Mesenteric fat pad (tissue), 1 donor: ENCODE data around the gene KITLG. TPM values are rescaled to one million over a fixed set of nuclear protein-coding genes. Genes with fewer than 3 reads are reported as not detected.
"Not testable (repeated sequence)": the region's sequence is repeated elsewhere in the genome, so short reads cannot be mapped to it uniquely, and the experiment has no call there.

Experiments used
- DNase-seq: peaks from one replicate; pipeline ENCODE4 v3.0.0-alpha.2; 2020; ENCODE audit warnings: low spot score
- total RNA-seq: library from RNA; stranded (reverse); fragmentation: NEBNext Ultra II Directional; extraction: Animal tissue kit (Norgen Biotek cat#: 25700); gene quantifications from one replicate; pipeline ENCODE4 v1.2.1, GENCODE V29; 2021
- donor health status: DM: yes; HTN: yes; CAD: no.

KITLG gene
- total RNA-seq, 1 donor from 2014 or later, result 9.6 TPM

GRCh38 chr12:88577537-88577936, 2.7 kb downstream of the KITLG start:
- no peak for DNase-seq

DNA sequence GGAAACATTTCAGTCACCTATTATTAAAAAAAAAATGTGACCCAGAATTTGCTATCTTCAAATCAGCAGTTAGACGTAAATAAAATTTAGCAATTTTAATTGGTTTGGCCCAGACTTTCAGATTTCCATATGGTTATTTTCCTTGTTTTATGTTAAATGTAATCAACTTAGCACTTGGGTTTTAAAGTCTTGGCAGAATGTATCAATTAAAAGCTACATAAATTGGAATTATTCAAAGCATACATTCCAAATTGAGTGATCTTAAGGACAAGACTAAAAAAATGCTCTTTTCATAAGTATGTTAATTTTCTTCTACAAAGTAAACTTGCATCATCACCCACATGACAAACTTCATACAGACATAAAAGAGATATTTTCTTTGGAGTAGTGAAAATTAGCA, 3.4 kb downstream of the KITLG start:
- DNase-seq, result no peak

DNA sequence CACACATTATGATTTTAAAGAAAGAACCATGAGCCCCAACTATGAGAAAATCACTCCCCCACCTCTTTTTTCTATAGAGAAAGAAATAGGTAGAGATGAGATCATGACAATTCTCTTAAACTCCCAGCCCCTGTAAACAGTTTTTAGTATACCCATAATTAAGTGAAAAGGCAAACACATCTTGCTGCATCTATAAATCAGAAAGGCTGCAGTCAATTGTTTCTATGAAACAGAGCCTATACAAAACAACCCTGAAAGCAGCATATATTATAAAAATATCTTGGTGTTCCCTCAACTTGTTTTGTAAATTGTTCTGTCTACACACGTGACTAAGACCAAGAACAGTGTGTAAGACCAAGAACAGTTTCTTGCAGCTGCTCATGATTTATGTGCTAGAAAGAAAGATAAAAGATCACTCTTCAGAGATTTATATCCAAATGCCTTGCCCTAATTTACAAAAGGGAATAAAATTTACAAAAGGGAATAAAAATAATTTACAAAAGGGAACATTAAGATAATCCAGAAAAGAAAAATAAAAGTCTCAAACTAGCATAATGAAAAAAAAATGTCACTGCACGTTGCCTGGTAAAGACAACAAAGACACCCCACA, 4.8 kb downstream of the KITLG start:
- DNase-seq, result no peak

- no peak for DNase-seq
Observed at GRCh38 chr12:88574278-88574677, 6.0 kb downstream of the KITLG start.

DNA sequence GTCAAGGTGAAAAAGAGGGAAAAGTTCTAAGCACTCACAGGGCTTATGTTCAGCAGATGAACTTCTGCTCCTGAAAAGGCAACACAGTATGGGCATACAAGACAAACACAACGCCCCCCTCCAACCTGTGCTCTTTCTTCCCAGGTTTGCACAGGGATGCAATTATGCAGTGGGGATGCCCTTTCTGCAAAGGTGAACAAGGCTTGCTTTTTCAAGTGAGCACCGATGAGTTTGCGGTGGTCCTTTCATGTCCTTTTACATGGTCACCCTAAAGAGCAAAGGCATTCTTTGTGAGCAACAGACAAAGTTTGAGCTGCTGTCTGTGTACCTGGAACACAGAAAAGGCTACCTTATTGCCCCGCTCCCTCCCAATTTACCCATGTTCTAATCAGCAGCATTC, 6.7 kb downstream of the KITLG start:
- DNase-seq, result no peak

GRCh38 chr12:88572781-88573549, 7.3 kb downstream of the KITLG start:
- DNase-seq, result no peak

DNA sequence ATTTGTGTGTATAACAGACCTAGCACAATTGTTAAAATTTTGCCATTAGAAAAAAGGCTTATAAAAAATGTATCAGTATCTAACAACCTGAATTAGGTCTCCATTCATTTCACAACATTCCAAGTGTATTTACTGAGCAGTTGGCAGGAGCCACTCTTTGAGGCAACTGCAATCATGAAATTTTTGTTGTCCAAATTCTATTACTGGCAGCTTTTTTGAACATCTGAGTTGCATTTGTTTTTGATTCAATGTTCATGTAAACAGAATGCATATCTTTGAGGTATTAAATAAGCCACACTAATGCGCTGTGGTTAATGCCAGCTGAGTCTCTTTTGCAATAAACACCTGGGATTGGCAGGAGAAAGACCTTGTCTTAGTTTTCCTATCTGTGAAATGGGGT, 8.7 kb downstream of the KITLG start:
- no peak for DNase-seq

- DNase-seq, result no peak
Observed at GRCh38 chr12:88570103-88570502, 10.2 kb downstream of the KITLG start.

- DNase-seq, result no peak
Observed at GRCh38 chr12:88566430-88566829, 13.8 kb downstream of the KITLG start.

DNA sequence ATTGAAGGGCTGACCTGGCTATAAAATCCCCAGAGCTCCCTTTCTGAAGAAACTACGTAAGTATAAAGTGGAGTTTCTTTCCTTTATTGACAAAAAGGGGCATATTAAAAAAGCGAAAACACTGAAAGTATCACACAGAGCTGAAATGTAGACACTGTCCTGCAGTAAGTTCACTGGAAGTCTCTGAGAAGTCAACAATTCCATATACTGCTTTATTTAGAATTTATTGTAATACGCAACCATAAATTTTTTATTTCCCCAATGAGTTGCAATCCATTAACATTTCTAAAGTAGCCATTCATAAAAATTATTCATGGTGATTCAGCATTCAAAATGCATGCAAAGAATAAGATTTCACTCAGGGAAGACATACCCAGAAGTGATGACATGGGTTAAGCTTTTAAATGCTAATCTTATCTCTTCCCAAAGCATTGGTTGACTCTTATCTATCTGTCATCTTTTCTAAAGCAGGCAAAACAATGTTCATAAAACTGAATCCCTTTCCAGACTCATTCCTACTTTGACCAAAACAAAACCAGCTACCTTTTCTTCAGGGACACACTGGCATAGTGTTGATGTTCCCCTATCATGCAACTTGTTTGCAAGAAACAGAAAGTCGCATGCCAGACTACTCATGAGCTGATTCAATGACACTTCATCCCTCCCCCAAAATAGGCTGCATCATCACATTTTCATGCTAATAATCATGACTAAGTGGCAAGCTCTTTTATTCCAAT, 17.3 kb downstream of the KITLG start:
- DNase-seq, result no peak

DNA sequence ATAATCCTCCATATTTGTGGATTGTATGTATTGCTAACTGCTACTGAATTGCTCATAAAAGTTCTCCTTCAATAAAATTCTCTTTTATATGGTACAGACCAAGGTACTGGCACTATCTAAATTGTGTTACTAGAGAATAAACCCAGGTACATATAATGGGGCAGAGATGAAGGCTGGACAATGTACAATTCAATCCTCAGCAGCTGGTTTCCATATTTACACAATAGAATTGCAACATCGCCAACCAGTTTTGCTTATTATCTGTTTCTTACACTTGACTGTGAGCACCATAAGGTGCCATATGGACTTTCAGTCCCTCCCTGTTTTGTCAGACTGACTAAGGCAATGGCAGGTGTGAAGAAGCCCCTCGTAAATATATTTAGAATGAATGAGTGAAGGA, 18.1 kb downstream of the KITLG start:
- DNase-seq, result no peak

- DNase-seq, result no peak
Observed at GRCh38 chr12:88559772-88560171, 20.5 kb downstream of the KITLG start.

- DNase-seq, result no peak
Observed at GRCh38 chr12:88559199-88559598, 21.1 kb downstream of the KITLG start.

DNA sequence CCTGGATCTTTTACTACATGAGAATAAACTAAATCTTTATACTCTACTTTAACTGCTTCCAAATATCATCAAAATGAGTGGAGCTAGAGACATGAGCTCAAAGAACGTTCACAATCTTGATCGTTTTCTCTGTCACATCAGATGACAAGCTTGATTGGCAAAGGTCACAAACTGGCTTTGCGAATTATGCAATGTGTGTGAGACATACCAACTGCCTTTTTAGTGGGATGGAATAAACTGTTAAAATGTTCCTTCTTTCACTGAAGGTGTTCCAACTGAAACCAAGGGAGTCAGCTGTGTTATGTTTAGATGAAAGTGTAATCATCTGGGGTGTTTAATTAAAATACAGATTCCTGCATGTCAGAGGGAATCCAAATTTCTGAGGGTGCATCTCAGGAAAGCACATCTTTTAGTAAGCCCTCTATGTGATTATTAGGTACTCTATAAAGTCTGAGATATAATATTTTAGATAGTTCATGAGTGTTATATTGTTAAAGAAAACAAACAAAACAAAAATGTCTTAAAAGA, 21.9 kb downstream of the KITLG start:
- no peak for DNase-seq

- no peak for DNase-seq
Observed at GRCh38 chr12:88556213-88556774, 24.0 kb downstream of the KITLG start.

- DNase-seq, result no peak
Observed at GRCh38 chr12:88553941-88554658, 26.2 kb downstream of the KITLG start.

GRCh38 chr12:88552610-88553079, 27.6 kb downstream of the KITLG start:
- DNase-seq, result no peak

DNA sequence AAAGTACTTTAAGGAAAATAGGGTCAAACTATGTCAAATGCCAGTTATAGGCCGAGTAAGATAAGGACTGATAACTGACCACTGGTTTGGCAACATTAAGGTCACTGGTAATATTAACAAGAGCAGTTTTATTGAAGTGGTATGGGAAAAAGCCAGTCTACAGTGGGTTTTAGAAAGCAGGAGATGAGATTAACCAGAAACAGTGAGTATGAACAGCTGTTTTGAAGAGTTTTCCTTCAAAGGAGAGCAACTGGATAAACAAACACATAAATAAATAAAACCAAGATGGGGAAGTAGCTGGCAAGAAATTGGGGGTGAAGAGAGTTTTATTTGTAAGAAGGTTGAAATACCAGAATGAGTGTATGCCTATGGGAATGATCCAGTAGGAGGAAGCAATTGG, 30.3 kb downstream of the KITLG start:
- DNase-seq, result no peak

DNA sequence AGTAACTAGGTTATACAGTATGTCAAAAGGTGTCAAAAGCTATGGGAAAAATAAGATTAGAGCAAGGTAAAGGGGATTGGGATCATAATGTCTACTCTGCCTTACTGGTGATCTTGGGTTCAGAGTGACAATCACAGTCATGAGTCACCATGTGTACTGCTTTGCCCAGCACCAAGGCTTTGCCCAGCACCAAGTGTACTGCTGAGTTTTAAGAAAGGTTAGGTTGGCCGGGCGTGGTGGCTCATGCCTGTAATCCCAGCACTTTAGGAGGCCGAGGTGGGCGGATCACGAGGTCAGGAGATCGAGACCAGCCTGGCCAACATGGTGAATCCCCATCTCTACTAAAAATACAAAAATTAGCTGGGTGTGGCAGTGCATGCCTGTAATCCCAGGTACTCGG, 32.3 kb downstream of the KITLG start:
- DNase-seq, result not testable (repeated sequence)

GRCh38 chr12:88546853-88547252, 33.4 kb downstream of the KITLG start:
- no peak for DNase-seq

DNA sequence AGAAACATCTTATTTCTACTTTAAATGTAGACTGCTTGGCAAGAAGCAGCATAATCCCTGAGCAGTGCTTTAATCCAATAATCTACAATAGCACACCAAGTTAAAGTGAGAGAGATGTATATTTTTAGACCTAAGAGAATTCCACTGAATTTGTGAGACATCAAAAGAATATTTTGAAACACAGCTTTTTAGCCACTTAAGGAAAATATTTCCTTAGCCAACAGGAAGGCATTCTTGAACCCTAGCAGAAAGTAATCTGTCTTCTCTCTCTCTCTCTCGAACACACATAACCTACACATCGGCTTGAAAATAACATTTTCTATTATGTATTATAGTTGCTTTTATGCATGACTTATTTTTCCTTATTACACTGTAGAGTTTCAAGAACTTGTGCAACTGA, 34.0 kb downstream of the KITLG start:
- no peak for DNase-seq
